ENCODE results near the gene TCHP.
"Not testable (repeated sequence)": the region's sequence is repeated elsewhere in the genome, so short reads cannot be mapped to it uniquely, and the experiment has no call there.

DNA sequence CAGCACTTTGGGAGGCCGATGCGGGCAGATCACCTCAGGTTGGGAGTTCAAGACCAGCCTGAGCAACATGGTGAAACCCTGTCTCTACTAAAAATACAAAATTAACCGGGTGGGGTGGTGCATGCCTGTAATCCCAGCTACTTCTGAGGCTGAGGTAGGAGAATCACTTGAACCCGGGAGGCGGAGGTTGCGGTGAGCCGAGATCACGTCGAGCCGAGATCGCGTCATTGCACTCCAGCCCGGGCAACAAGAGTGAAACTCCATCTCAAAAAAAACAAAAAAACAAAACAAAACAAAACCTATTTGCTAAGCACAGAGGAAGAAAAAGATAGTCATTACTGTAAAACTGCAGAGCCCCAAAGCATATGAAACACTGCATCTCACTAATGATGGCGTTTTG is 29.3 kb downstream of the TCHP start:
- TF ChIP-seq, protein P1, sequence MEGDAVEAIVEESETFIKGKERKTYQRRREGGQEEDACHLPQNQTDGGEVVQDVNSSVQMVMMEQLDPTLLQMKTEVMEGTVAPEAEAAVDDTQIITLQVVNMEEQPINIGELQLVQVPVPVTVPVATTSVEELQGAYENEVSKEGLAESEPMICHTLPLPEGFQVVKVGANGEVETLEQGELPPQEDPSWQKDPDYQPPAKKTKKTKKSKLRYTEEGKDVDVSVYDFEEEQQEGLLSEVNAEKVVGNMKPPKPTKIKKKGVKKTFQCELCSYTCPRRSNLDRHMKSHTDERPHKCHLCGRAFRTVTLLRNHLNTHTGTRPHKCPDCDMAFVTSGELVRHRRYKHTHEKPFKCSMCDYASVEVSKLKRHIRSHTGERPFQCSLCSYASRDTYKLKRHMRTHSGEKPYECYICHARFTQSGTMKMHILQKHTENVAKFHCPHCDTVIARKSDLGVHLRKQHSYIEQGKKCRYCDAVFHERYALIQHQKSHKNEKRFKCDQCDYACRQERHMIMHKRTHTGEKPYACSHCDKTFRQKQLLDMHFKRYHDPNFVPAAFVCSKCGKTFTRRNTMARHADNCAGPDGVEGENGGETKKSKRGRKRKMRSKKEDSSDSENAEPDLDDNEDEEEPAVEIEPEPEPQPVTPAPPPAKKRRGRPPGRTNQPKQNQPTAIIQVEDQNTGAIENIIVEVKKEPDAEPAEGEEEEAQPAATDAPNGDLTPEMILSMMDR (IDR thresholded peaks at IDR 0.05) = not testable (repeated sequence)
- not testable (repeated sequence) for TF ChIP-seq POLR2AphosphoS5 (IDR thresholded peaks at IDR 0.05)

All from sigmoid colon (tissue), 4 donors.